Mesothelial cell of epicardium (in vitro differentiated cells): ENCODE measurements around the gene MYO5A. TPM values are rescaled to one million over a fixed set of nuclear protein-coding genes. Genes with fewer than 3 reads are reported as not detected.
"Not testable (repeated sequence)": the region's sequence is repeated elsewhere in the genome, so short reads cannot be mapped to it uniquely, and the experiment has no call there.

Experiments used
- DNase-seq, 2 experiments: peaks; one replicate each; pipeline ENCODE4 v3.0.0; 2021; ENCODE audit warnings: low spot score in 2 of 2; ENCODE audit not compliant: unreplicated experiment in 2 of 2
- H3K27ac Mint-ChIP-seq: 2 replicates; pipeline ENCODE4 v1.8.0; 2021; ENCODE audit warnings: mixed read lengths
- H3K27me3 Mint-ChIP-seq: 2 replicates; pipeline ENCODE4 v1.8.0; 2021; ENCODE audit warnings: low read depth, mixed read lengths
- H3K36me3 Mint-ChIP-seq: 2 replicates; pipeline ENCODE4 v1.8.0; 2021; ENCODE audit warnings: mixed read lengths
- H3K4me1 Mint-ChIP-seq: 2 replicates; pipeline ENCODE4 v1.8.0; 2021; ENCODE audit warnings: mixed read lengths
- H3K4me3 Mint-ChIP-seq: 2 replicates; pipeline ENCODE4 v1.8.0; 2021; ENCODE audit warnings: mild to moderate bottlenecking, moderate library complexity, mixed read lengths
- H3K9me3 Mint-ChIP-seq: 2 replicates; pipeline ENCODE4 v1.8.0; 2021; ENCODE audit warnings: mixed read lengths
- CTCF ChIP-seq: fragments of 200-600 bp; sonication (generic); IDR thresholded peaks from one replicate; pipeline ENCODE4 v1.5.0; 2021; ENCODE audit warnings: antibody characterized with exemption; ENCODE audit not compliant: unreplicated experiment
- total RNA-seq: library from RNA; stranded (reverse); gene quantifications from 3 replicates; pipeline ENCODE4 v1.2.1, GENCODE V29; 2021

MYO5A gene
- total RNA-seq, 1 donor from 2014 or later, result 14.4 TPM

GRCh38 chr15:52464040-52464439 is 64.6 kb downstream of the MYO5A start:
- H3K4me1 Mint-ChIP-seq, result peaks cover 3% of the 10 kb centered on the region
- peaks cover 8% of the 10 kb centered on the region for H3K9me3 Mint-ChIP-seq
- no peak overlapping the region for H3K27ac Mint-ChIP-seq
- H3K27me3 Mint-ChIP-seq, result no peaks in the 10 kb centered on the region
- H3K4me3 Mint-ChIP-seq, result no peak overlapping the region
- DNase-seq, result no peak
- TF ChIP-seq CTCF, result no peak
- peaks cover 4% of the 10 kb centered on the region for H3K36me3 Mint-ChIP-seq

GRCh38 chr15:52463638-52464037 is 65.0 kb downstream of the MYO5A start:
- no peak overlapping the region for H3K4me3 Mint-ChIP-seq
- H3K4me1 Mint-ChIP-seq, result peaks cover 3% of the 10 kb centered on the region
- H3K36me3 Mint-ChIP-seq, result peaks cover 4% of the 10 kb centered on the region
- H3K27ac Mint-ChIP-seq, result no peak overlapping the region
- no peak for TF ChIP-seq CTCF
- peaks cover 8% of the 10 kb centered on the region for H3K9me3 Mint-ChIP-seq
- no peak for DNase-seq
- no peaks in the 10 kb centered on the region for H3K27me3 Mint-ChIP-seq

GRCh38 chr15:52462806-52463360 is 65.8 kb downstream of the MYO5A start:
- no peaks in the 10 kb centered on the region for H3K27me3 Mint-ChIP-seq
- H3K27ac Mint-ChIP-seq, result no peak overlapping the region
- no peak for TF ChIP-seq CTCF
- peaks cover 9% of the 10 kb centered on the region for H3K9me3 Mint-ChIP-seq
- peaks cover 4% of the 10 kb centered on the region for H3K36me3 Mint-ChIP-seq
- H3K4me3 Mint-ChIP-seq, result no peak overlapping the region
- H3K4me1 Mint-ChIP-seq, result peaks cover 3% of the 10 kb centered on the region
- DNase-seq, result no peak

- H3K36me3 Mint-ChIP-seq, H3K4me3 Mint-ChIP-seq, H3K27ac Mint-ChIP-seq, H3K4me1 Mint-ChIP-seq, H3K27me3 Mint-ChIP-seq, DNase-seq: not testable (repeated sequence)
- peaks cover 30% of the 10 kb centered on the region for H3K9me3 Mint-ChIP-seq
Measured at GRCh38 chr15:52459701-52460100, 69.0 kb downstream of the MYO5A start.

GRCh38 chr15:52459265-52459664 is 69.4 kb downstream of the MYO5A start:
- not testable (repeated sequence) for DNase-seq, H3K4me1 Mint-ChIP-seq

GRCh38 chr15:52448011-52448890 is 80.4 kb downstream of the MYO5A start:
- Mint-ChIP-seq H3K27ac (no peak overlapping the region), H3K9me3 (peaks cover 16% of the 10 kb centered on the region), H3K27me3 (no peaks in the 10 kb centered on the region), H3K4me1 (no peaks in the 10 kb centered on the region), H3K36me3 (peaks cover 2% of the 10 kb centered on the region), H3K4me3 (no peak overlapping the region)
- DNase-seq, result no peak
- no peak for TF ChIP-seq CTCF

More at GRCh38 chr15:52459265-52459664, 69.4 kb downstream of the MYO5A start:
- H3K9me3 Mint-ChIP-seq, result peaks cover 34% of the 10 kb centered on the region
- not testable (repeated sequence) for H3K36me3 Mint-ChIP-seq, H3K27ac Mint-ChIP-seq, H3K4me3 Mint-ChIP-seq, H3K27me3 Mint-ChIP-seq
